ENCODE measurements around the gene INPP5D.
A peak's percentile ranks its signal among the peaks of the same experiment; 100 is the strongest.

Gene INPP5D

GRCh38 chr2:233247116-233247515 is 187.0 kb downstream of the INPP5D start:
- DNase-seq, result no peak

- peak; percentile 29 for DNase-seq
Observed at GRCh38 chr2:233247744-233248143, 187.6 kb downstream of the INPP5D start.

DNA sequence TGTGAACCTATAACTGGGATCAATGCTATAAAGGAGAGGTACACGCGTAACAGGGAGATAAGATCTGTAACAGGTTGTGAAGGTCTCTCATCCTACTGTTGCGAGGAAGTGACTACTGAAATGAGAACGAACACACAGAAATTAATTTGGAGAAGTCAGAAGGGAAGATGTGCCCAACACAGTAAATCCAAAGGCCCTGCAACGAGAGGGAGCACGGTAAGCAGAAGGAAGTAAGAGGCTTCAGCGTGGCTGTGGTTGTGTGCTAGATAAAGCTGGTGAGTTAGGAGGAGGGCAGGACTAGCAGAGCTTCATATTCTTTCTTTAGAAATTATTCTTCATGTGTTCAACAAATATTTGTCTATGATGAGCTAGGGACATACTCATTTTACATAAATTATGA is 188.9 kb downstream of the INPP5D start:
- no peak for DNase-seq

DNA sequence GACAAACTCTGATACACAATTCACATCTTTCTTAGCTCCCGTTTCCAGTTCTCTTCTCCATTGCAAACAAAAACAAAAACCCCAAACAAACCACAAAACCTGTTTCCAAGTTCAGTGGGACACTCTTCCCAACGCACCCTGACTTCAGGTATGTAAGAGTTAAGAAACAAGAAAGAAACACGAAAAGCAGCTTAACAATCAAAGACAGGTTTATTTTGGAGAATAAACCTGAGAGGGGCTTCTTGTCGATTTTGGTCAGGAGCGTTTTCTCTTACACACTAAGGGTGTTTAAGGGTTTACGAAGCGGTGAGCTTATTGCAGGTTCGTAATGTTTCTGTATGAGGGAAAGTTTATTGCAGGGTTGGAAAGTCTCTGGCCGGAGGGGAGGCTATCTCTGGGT is 190.4 kb downstream of the INPP5D start:
- no peak for DNase-seq

DNA sequence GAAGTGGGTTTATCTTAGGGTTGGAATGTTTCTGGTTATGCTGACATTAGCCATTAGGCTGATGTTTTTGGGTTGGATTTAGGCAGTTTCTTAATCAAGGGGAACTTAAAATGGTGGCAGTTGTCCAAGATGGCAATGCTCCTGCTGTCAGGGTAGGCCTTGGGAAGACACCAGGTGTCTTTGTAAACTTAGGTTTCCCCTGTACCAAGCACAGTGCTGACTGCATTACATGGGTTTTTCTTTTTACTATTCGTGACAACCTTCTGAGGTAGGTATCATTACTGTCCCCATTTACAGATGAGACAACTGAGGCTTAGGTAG is 190.8 kb downstream of the INPP5D start:
- DNase-seq, result no peak

DNA sequence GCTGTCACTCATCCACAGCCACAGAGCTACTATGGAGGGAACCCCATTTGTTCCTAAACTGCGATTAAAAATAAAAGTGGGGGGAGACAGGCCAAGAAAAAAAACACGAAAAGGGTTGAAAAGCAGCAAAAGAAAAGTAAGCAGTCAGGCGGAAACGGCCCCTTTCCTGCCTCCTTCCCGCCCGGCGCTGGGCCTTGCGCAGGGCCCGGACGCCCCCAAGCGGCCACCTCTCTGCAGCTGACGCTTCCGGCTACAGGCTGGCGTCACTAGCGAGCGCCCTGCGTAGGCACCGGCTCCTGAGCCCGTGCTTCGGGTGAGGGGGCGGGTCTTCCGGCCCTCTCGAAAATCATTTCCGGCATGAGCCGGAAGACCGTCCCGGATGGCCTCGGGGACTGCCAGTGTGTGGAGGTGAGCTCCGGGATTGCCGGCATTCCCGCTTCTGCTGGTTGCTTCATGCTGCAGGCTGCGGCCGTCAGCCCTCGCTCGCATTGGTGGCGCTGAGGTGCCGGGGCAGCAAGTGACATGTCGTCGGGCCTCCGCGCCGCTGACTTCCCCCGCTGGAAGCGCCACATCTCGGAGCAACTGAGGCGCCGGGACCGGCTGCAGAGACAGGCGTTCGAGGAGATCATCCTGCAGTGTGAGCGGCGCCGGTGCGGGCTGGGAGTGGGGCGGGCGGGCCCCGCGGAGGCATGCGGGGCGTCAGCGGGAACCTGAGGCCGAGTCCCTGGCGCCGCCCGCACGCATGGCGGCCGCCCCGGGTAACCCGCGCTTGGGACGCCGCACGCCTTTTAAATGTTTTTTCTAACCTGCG is 191.4 kb downstream of the INPP5D start, which contains the start of gene ATG16L1:
Gene ATG16L1 (plus strand): TSS at position 368 of the 811 bp plus-strand sequence. CDS start 155 bp downstream, at position 523.
- DNase-seq, result peak; percentile 95

DNA sequence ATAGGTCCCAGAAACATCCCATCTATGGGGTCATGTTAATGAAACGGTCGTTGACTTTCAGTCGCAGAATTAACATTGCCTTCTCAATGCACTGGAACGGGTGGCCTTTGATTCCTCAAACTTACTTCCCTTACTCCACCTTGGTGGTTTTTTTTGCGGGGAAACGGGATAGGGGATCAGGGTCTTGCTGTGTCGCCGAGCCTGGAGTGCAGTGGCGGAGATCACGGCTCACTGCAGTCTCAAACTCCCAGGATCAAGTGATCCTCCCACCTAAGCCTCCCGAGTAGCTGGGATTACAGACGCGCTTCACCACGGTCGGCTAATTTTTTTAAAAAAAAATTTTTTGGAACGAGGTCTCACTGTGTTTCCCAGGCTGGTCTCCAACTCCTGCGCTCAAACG is 192.1 kb downstream of the INPP5D start:
- no peak for DNase-seq

GRCh38 chr2:233255151-233255550 is 195.0 kb downstream of the INPP5D start:
- no peak for DNase-seq

GRCh38 chr2:233256048-233256447 is 195.9 kb downstream of the INPP5D start:
- DNase-seq, result no peak
